A673 (cell line): ENCODE measurements around the gene AFM. TPM values are rescaled to one million over a fixed set of nuclear protein-coding genes. Genes with fewer than 3 reads are reported as not detected.

Experiments used
- BruUV-seq: library from RNA; stranded (reverse); fragments of 400-500 nt; replicated peaks from 2 replicates; lab custom pipeline; 2021; lab: Mats Ljungman, UMichigan
- CTCF ChIA-PET: fragments of 300-600 bp; sonication (Branson Sonifier 250); formaldehyde crosslinking; loops from one replicate; lab custom pipeline; 2022; ENCODE audit warnings: antibody characterized with exemption; lab: Charles Lee
- POLR2A ChIA-PET: fragments of 300-600 bp; sonication (Branson Sonifier 250); formaldehyde crosslinking; loops from one replicate; lab custom pipeline; 2022; ENCODE audit warnings: antibody characterized with exemption; ENCODE audit not compliant: low non-redundant PET; lab: Charles Lee
- DNase-seq: peaks from one replicate; pipeline ENCODE4 v3.0.0-alpha.2; 2015; ENCODE audit warnings: low spot score
- H3K27ac ChIP-seq: fragments of 200-600 bp; sonication (generic); 2 replicates; pipeline ENCODE4 v1.5.1; 2016; ENCODE audit warnings: mixed run types, low read depth, mild to moderate bottlenecking, mixed read lengths, antibody characterized with exemption, low read length; ENCODE audit not compliant: poor library complexity, severe bottlenecking
- H3K27me3 ChIP-seq: fragments of 200-600 bp; sonication (generic); replicated peaks from 2 replicates; pipeline ENCODE4 v1.6.1; 2017; ENCODE audit warnings: mixed run types, low read depth, mild to moderate bottlenecking, mixed read lengths, antibody characterized with exemption, low read length; ENCODE audit not compliant: insufficient read depth, poor library complexity
- H3K36me3 ChIP-seq: fragments of 200-600 bp; sonication (generic); 2 replicates; pipeline ENCODE4 v1.6.1; 2016; ENCODE audit warnings: mixed run types, mild to moderate bottlenecking, mixed read lengths, antibody characterized with exemption, low read length; ENCODE audit not compliant: insufficient read depth, poor library complexity, severe bottlenecking
- H3K4me1 ChIP-seq: fragments of 200-600 bp; sonication (generic); 2 replicates; pipeline ENCODE4 v1.6.1; 2017; ENCODE audit warnings: mixed run types, mild to moderate bottlenecking, mixed read lengths, antibody characterized with exemption, low read length; ENCODE audit not compliant: insufficient read depth, poor library complexity, severe bottlenecking
- H3K4me3 ChIP-seq: fragments of 200-600 bp; sonication (generic); 2 replicates; pipeline ENCODE4 v1.5.1; 2016; ENCODE audit warnings: low read depth, mixed run types, mild to moderate bottlenecking, mixed read lengths, low read length; ENCODE audit not compliant: poor library complexity, severe bottlenecking
- H3K9me3 ChIP-seq: fragments of 200-600 bp; sonication (generic); 2 replicates; pipeline ENCODE4 v1.6.1; 2016; ENCODE audit warnings: mixed run types, low read depth, mild to moderate bottlenecking, mixed read lengths, antibody characterized with exemption, low read length; ENCODE audit not compliant: poor library complexity, severe bottlenecking
- CTCF ChIP-seq: fragments of 300-800, 200-600 bp; sonication (generic); conservative IDR thresholded peaks from 2 replicates; pipeline ENCODE4 v1.5.1; 2017; ENCODE audit warnings: low read depth, mild to moderate bottlenecking, antibody characterized with exemption, low read length, moderate library complexity, mixed read lengths
- EZH2 ChIP-seq: fragments of 200-600 bp; sonication (generic); IDR thresholded peaks from 2 replicates; pipeline ENCODE4 v1.6.1; 2017; ENCODE audit warnings: borderline replicate concordance, low read depth, mild to moderate bottlenecking, mixed read lengths, antibody characterized with exemption, low read length; ENCODE audit not compliant: poor library complexity, severe bottlenecking
- intact Hi-C: fragments of 100-400 bp; cut with micrococcal nuclease; formaldehyde crosslinking; loops from one replicate; pipeline ENCODE4 v1.10.0; 2022; ENCODE audit not compliant: unreplicated experiment
- total RNA-seq: library from RNA; stranded (reverse); gene quantifications from 2 replicates; pipeline ENCODE4 v1.2.3, GENCODE V29; 2021

The AFM gene
- total RNA-seq, 1 experiment from 2014 or later: not detected

- DNase-seq: no peak
- BruUV-seq: no TSS peak
- TF ChIP-seq EZH2 (no peak), CTCF (no peak)
- Histone ChIP-seq H3K27ac (no peak overlapping the region), H3K9me3 (no peaks in the 10 kb centered on the region), H3K4me3 (no peak overlapping the region), H3K4me1 (peaks cover 14% of the 10 kb centered on the region), H3K36me3 (no peaks in the 10 kb centered on the region), H3K27me3 (no peaks in the 10 kb centered on the region)
- POLR2A ChIA-PET: no interaction called here
- intact Hi-C loops: no loop called here
- CTCF ChIA-PET: no interaction called here
Observed at GRCh38 chr4:73452953-73453700, 28.4 kb upstream of the AFM start.

- no peaks in the 10 kb centered on the region for H3K27me3 ChIP-seq
- ChIA-PET POLR2A (no interaction called here), CTCF (no interaction called here)
- DNase-seq: no peak
- no peak overlapping the region for H3K27ac ChIP-seq
- BruUV-seq: no TSS peak
- no peak overlapping the region for H3K4me3 ChIP-seq
- TF ChIP-seq EZH2 (no peak), CTCF (no peak)
- H3K4me1 ChIP-seq: peaks cover 14% of the 10 kb centered on the region
- intact Hi-C loops: no loop called here
- H3K36me3 ChIP-seq: no peaks in the 10 kb centered on the region
- no peaks in the 10 kb centered on the region for H3K9me3 ChIP-seq
Observed at GRCh38 chr4:73453701-73454005, 27.9 kb upstream of the AFM start.

- ChIA-PET POLR2A (no interaction called here), CTCF (no interaction called here)
- BruUV-seq: no TSS peak
- Histone ChIP-seq H3K9me3 (no peaks in the 10 kb centered on the region), H3K4me3 (no peak overlapping the region), H3K4me1 (peaks cover 14% of the 10 kb centered on the region), H3K27ac (no peak overlapping the region), H3K27me3 (no peaks in the 10 kb centered on the region), H3K36me3 (no peaks in the 10 kb centered on the region)
- no peak for DNase-seq
- intact Hi-C loops: no loop called here
- TF ChIP-seq CTCF: no peak
- TF ChIP-seq EZH2: no peak
Observed at GRCh38 chr4:73454920-73455319, 26.6 kb upstream of the AFM start.
